ENCODE measurements around the gene UQCC3. TPM values are rescaled to one million over a fixed set of nuclear protein-coding genes. Genes with fewer than 3 reads are reported as not detected.

Gene UQCC3
- total and polyA plus RNA-seq, 2 of the 13 experiments (the other 11 are each of a cell fraction or from before 2014, with no cell fraction given), result 7.7 to 16.0 TPM

- no peak for TF ChIP-seq ZNF589 (CRISPR knock-in tag; conservative IDR thresholded peaks at IDR 0.05)
- TF ChIP-seq SALL2 (CRISPR knock-in tag; IDR thresholded peaks at IDR 0.05), result peak; percentile 44; the same call in 1 of the 2 replicates
- no peak for TF ChIP-seq ETS1 (CRISPR knock-in tag; IDR thresholded peaks at IDR 0.05)
- TF ChIP-seq MZF1 (CRISPR knock-in tag; IDR thresholded peaks at IDR 0.05; ENCODE audit: borderline replicate concordance), result no peak
- peak; percentile 7; the same call in 1 of the 2 replicates for TF ChIP-seq KDM3A (CRISPR knock-in tag; IDR thresholded peaks at IDR 0.05; ENCODE audit: low read depth)
- TF ChIP-seq, protein P1, sequence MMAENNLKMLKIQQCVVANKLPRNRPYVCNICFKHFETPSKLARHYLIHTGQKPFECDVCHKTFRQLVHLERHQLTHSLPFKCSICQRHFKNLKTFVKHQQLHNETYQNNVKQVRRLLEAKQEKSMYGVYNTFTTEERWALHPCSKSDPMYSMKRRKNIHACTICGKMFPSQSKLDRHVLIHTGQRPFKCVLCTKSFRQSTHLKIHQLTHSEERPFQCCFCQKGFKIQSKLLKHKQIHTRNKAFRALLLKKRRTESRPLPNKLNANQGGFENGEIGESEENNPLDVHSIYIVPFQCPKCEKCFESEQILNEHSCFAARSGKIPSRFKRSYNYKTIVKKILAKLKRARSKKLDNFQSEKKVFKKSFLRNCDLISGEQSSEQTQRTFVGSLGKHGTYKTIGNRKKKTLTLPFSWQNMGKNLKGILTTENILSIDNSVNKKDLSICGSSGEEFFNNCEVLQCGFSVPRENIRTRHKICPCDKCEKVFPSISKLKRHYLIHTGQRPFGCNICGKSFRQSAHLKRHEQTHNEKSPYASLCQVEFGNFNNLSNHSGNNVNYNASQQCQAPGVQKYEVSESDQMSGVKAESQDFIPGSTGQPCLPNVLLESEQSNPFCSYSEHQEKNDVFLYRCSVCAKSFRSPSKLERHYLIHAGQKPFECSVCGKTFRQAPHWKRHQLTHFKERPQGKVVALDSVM (CRISPR knock-in tag; IDR thresholded peaks at IDR 0.05), result peak; percentile 14; the same call in 1 of the 2 replicates
- no peak for TF ChIP-seq JUN (CRISPR knock-in tag; IDR thresholded peaks at IDR 0.05)
- no peak for TF ChIP-seq HIVEP1 (CRISPR knock-in tag; IDR thresholded peaks at IDR 0.05)
- TF ChIP-seq, protein P2, sequence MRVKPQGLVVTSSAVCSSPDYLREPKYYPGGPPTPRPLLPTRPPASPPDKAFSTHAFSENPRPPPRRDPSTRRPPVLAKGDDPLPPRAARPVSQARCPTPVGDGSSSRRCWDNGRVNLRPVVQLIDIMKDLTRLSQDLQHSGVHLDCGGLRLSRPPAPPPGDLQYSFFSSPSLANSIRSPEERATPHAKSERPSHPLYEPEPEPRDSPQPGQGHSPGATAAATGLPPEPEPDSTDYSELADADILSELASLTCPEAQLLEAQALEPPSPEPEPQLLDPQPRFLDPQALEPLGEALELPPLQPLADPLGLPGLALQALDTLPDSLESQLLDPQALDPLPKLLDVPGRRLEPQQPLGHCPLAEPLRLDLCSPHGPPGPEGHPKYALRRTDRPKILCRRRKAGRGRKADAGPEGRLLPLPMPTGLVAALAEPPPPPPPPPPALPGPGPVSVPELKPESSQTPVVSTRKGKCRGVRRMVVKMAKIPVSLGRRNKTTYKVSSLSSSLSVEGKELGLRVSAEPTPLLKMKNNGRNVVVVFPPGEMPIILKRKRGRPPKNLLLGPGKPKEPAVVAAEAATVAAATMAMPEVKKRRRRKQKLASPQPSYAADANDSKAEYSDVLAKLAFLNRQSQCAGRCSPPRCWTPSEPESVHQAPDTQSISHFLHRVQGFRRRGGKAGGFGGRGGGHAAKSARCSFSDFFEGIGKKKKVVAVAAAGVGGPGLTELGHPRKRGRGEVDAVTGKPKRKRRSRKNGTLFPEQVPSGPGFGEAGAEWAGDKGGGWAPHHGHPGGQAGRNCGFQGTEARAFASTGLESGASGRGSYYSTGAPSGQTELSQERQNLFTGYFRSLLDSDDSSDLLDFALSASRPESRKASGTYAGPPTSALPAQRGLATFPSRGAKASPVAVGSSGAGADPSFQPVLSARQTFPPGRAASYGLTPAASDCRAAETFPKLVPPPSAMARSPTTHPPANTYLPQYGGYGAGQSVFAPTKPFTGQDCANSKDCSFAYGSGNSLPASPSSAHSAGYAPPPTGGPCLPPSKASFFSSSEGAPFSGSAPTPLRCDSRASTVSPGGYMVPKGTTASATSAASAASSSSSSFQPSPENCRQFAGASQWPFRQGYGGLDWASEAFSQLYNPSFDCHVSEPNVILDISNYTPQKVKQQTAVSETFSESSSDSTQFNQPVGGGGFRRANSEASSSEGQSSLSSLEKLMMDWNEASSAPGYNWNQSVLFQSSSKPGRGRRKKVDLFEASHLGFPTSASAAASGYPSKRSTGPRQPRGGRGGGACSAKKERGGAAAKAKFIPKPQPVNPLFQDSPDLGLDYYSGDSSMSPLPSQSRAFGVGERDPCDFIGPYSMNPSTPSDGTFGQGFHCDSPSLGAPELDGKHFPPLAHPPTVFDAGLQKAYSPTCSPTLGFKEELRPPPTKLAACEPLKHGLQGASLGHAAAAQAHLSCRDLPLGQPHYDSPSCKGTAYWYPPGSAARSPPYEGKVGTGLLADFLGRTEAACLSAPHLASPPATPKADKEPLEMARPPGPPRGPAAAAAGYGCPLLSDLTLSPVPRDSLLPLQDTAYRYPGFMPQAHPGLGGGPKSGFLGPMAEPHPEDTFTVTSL (CRISPR knock-in tag; IDR thresholded peaks at IDR 0.05; ENCODE audit: borderline replicate concordance), result no peak; the same call in 1 of the 2 replicates
- no peak for TF ChIP-seq POGZ (CRISPR knock-in tag; IDR thresholded peaks at IDR 0.05)
- TF ChIP-seq AKNA (CRISPR knock-in tag; IDR thresholded peaks at IDR 0.05; ENCODE audit: borderline replicate concordance), result 0 out of 2 replicates have a peak, but pooled peaks have one; percentile 51
- TF ChIP-seq, protein P3, sequence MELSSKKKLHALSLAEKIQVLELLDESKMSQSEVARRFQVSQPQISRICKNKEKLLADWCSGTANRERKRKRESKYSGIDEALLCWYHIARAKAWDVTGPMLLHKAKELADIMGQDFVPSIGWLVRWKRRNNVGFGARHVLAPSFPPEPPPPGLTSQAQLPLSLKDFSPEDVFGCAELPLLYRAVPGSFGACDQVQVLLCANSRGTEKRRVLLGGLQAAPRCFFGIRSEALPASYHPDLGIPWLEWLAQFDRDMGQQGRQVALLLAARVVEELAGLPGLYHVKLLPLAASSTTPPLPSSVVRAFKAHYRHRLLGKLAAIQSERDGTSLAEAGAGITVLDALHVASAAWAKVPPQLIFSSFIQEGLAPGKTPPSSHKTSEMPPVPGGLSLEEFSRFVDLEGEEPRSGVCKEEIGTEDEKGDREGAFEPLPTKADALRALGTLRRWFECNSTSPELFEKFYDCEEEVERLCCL (CRISPR knock-in tag; IDR thresholded peaks at IDR 0.05; ENCODE audit: borderline replicate concordance), result 0 out of 2 replicates have a peak, but pooled peaks have one; percentile 11
These were observed 6.9 kb upstream of the UQCC3 start (continued) for GRCh38 chr11:62664405-62665074.
